K562 (cell line): ENCODE measurements around the gene HIPK2. TPM values are rescaled to one million over a fixed set of nuclear protein-coding genes. Genes with fewer than 3 reads are reported as not detected.

Experiments used
- ATAC-seq: fragments of 200-7000 bp; cut with Tn5 transposase; 3 replicates; pipeline ENCODE4 v1.9.1; 2020; ENCODE audit warnings: moderate library complexity
- BruUV-seq: library from RNA; stranded (reverse); fragments of 400-500 nt; replicated peaks from 2 replicates; lab custom pipeline; 2021; lab: Mats Ljungman, UMichigan
- CTCF ChIA-PET: fragments of 300-600 bp; formaldehyde crosslinking; extraction: SDS; loops from one replicate; lab custom pipeline; 2021; ENCODE audit warnings: low intra/inter-chr PET ratio; lab: Yijun Ruan, JAX
- POLR2A ChIA-PET: fragments of 300-600, 350-650 bp; sonication (Branson Sonifier 250); formaldehyde crosslinking; extraction: SDS; loops from one replicate; lab custom pipeline; 2021; ENCODE audit warnings: antibody characterized with exemption, inconsistent platforms; lab: Yijun Ruan, JAX
- DNase-seq, 4 experiments: peaks; one replicate each; pipeline versions ENCODE4 v3.0.0 to v3.0.0-alpha.2; 2011 to 2018; ENCODE audit warnings: low spot score in 3 of 4, mixed read lengths in 3 of 4; ENCODE audit errors: extremely low read depth in 1 of 4
- FAIRE-seq: peaks from 2 replicates; lab custom pipeline; 2011; peaks lifted over from hg19 to GRCh38; lab: Jason Lieb, UNC
- H2AFZ ChIP-seq: 2 replicates; pipeline ENCODE4 v1.6.0; 2011; ENCODE audit warnings: low read depth, low read length, control low read depth, inconsistent platforms
- H3K27ac ChIP-seq: fragments of 200-600 bp; 3 replicates; pipeline ENCODE4 v1.8.0; 2011; ENCODE audit warnings: low read depth, mild to moderate bottlenecking, control low read depth, inconsistent platforms, low read length, moderate library complexity, mixed read lengths; ENCODE audit errors: extremely low read depth
- H3K27me3 ChIP-seq, 2 experiments: fragments of 300-600 bp in 1 of 2; 2 replicates in 1 of 2; 3 replicates in 1 of 2; pipeline versions ENCODE4 v1.6.0 to v1.8.0; 2011; ENCODE audit warnings: inconsistent platforms in 2 of 2, low read length in 2 of 2, mild to moderate bottlenecking in 1 of 2, mixed read lengths in 1 of 2, moderate library complexity in 1 of 2; ENCODE audit not compliant: control insufficient read depth in 2 of 2, insufficient read depth in 2 of 2
- H3K36me3 ChIP-seq: fragments of 300-600 bp; 3 replicates; pipeline ENCODE4 v1.8.0; 2011; ENCODE audit warnings: mild to moderate bottlenecking, low read length, inconsistent platforms; ENCODE audit not compliant: control insufficient read depth, insufficient read depth
- H3K4me1 ChIP-seq, 2 experiments: fragments of 200-600 bp in 1 of 2; replicated peaks in 1 of 2; 2 replicates in 1 of 2; 3 replicates in 1 of 2; pipeline versions ENCODE4 v1.5.1 to v1.8.0; 2011; ENCODE audit warnings: inconsistent platforms in 2 of 2, low read length in 2 of 2, mild to moderate bottlenecking in 1 of 2, mixed read lengths in 1 of 2, moderate library complexity in 1 of 2; ENCODE audit not compliant: control insufficient read depth in 2 of 2, insufficient read depth in 2 of 2
- H3K4me2 ChIP-seq: 2 replicates; pipeline ENCODE4 v1.6.1; 2011; ENCODE audit warnings: low read length, control low read depth, inconsistent platforms, mixed read lengths; ENCODE audit not compliant: insufficient read depth
- H3K4me3 ChIP-seq: fragments of 200-600 bp; sonication (generic), shearing (Covaris generic); 2 replicates; pipeline ENCODE4 v1.5.1; 2016; ENCODE audit warnings: control low read depth, inconsistent platforms
- H3K79me2 ChIP-seq: fragments of 200-600 bp; 3 replicates; pipeline ENCODE4 v1.8.0; 2011; ENCODE audit warnings: low read length, inconsistent platforms; ENCODE audit not compliant: control insufficient read depth, insufficient read depth
- H3K9ac ChIP-seq, 2 experiments: 2 replicates each; pipeline versions ENCODE4 v1.6.0 to v1.6.1; 2011; ENCODE audit warnings: low read depth in 2 of 2, low read length in 2 of 2, control low read depth in 1 of 2, inconsistent platforms in 1 of 2, mild to moderate bottlenecking in 1 of 2, mixed read lengths in 1 of 2; ENCODE audit not compliant: insufficient read depth in 1 of 2
- H3K9me1 ChIP-seq: one replicate; pipeline ENCODE4 v1.6.0; 2011; ENCODE audit warnings: inconsistent platforms, mild to moderate bottlenecking, low read length, moderate library complexity; ENCODE audit not compliant: control insufficient read depth, insufficient read depth
- H3K9me3 ChIP-seq: replicated peaks from 2 replicates; pipeline ENCODE4 v1.5.1; 2011; ENCODE audit warnings: low read depth, low read length, inconsistent platforms; ENCODE audit not compliant: control insufficient read depth, insufficient read depth
- H4K20me1 ChIP-seq: replicated peaks from 2 replicates; pipeline ENCODE4 v1.6.1; 2011; ENCODE audit warnings: low read length, inconsistent platforms, mixed read lengths; ENCODE audit not compliant: control insufficient read depth, insufficient read depth
- CBFA2T3 ChIP-seq: fragments of 450-650 bp; IDR thresholded peaks from 2 replicates; pipeline ENCODE4 v1.6.1; 2017
- FOXA3 ChIP-seq, 2 experiments: fragments of 450-650 bp in 1 of 2; sonication (generic) in 1 of 2; formaldehyde crosslinking; IDR thresholded peaks in 1 of 2; conservative IDR thresholded peaks in 1 of 2; 2 replicates each; pipeline versions ENCODE4 v1.4.0 to v1.8.0; 2020 to 2022; ENCODE audit warnings: mild to moderate bottlenecking in 2 of 2, missing genetic modification reagents in 1 of 2
- HBP1 ChIP-seq: fragments of 450-650 bp; formaldehyde crosslinking; IDR thresholded peaks from 2 replicates; pipeline ENCODE4 v1.4.0; 2022; ENCODE audit warnings: missing genetic modification characterization
- IRF2 ChIP-seq: sonication (generic); formaldehyde crosslinking; IDR thresholded peaks from 2 replicates; pipeline ENCODE4 v1.8.1; 2022; ENCODE audit warnings: mild to moderate bottlenecking, missing genetic modification reagents
- REST ChIP-seq, 2 experiments: fragments of 450-650 bp; formaldehyde crosslinking in 1 of 2; IDR thresholded peaks; 2 replicates each; pipeline versions ENCODE4 v1.4.0 to v1.6.1; 2014 to 2020; ENCODE audit warnings: mild to moderate bottlenecking in 2 of 2, borderline replicate concordance in 1 of 2, low read depth in 1 of 2
- RFX1 ChIP-seq: fragments of 450-650 bp; IDR thresholded peaks from 2 replicates; pipeline ENCODE4 v1.6.1; 2016; ENCODE audit warnings: mild to moderate bottlenecking, moderate library complexity
- RHOXF2B ChIP-seq: fragments of 250-450 bp; sonication (Bioruptor Pico); conservative IDR thresholded peaks from 2 replicates; pipeline ENCODE4 v1.5.1; 2021
- TCF3 ChIP-seq: sonication (generic); formaldehyde crosslinking; IDR thresholded peaks from 2 replicates; pipeline ENCODE4 v1.4.0; 2020; ENCODE audit warnings: mild to moderate bottlenecking, missing genetic modification reagents
- ZBTB9 ChIP-seq: fragments of 450-650 bp; formaldehyde crosslinking; IDR thresholded peaks from 2 replicates; pipeline ENCODE4 v1.4.0; 2020; ENCODE audit warnings: mild to moderate bottlenecking, moderate library complexity
- ZNF232 ChIP-seq: sonication (generic); formaldehyde crosslinking; IDR thresholded peaks from 2 replicates; pipeline ENCODE4 v1.8.0; 2022; ENCODE audit warnings: mild to moderate bottlenecking, missing genetic modification reagents
- ZNF316 ChIP-seq: fragments of 450-650 bp; IDR thresholded peaks from 2 replicates; pipeline ENCODE4 v1.6.1; 2016
- ZNF785 ChIP-seq: fragments of 250-450 bp; sonication (Bioruptor Pico); IDR thresholded peaks from 2 replicates; pipeline ENCODE4 v1.4.0; 2020; ENCODE audit warnings: mild to moderate bottlenecking
- WGBS: fragments of 100-300 bp; shearing (Covaris generic); methylation state at CpG from one replicate; pipeline ENCODE4 v1.1.6; 2016; ENCODE audit warnings: low coverage, mixed read lengths; ENCODE audit not compliant: insufficient coverage; ENCODE audit errors: missing lambda C conversion rate; 5-methylcytosine and 5-hydroxymethylcytosine counted together
- in situ Hi-C: fragments of 300-500 bp; cut with MboI; formaldehyde crosslinking; loops from 4 replicates; pipeline ENCODE4 v1.15.0; 2018; ENCODE audit warnings: inconsistent platforms, mixed read lengths
- intact Hi-C: fragments of 100-400 bp; cut with micrococcal nuclease; formaldehyde crosslinking; loops from 2 replicates; pipeline ENCODE4 v1.14.2; 2022
- polyA plus RNA-seq, 8 experiments: library from polyadenylated mRNA; depleted of rRNA in 4 of 8; stranded (reverse) in 5 of 8; unstranded in 3 of 8; fragments of >200 nt; fragmentation: Nextera tagmentation in 2 of 8; fragmentation: Illumina TruSeq in 1 of 8; extraction: Ambion mirVana in 2 of 8; extraction: Trizol in 1 of 8; gene quantifications; 2 replicates each; pipeline versions ENCODE4 v1.2.1 to v1.2.3, GENCODE V29; 2011 to 2014; ENCODE audit warnings: inconsistent platforms in 1 of 8, missing spikeins in 1 of 8
- total RNA-seq, 7 experiments: library from RNA; depleted of rRNA in 6 of 7; stranded (reverse); fragments of >200 nt in 6 of 7; fragmentation: Illumina TruSeq in 2 of 7; extraction: Trizol in 2 of 7; gene quantifications; 2 replicates each; pipeline versions ENCODE4 v1.2.1 to v1.2.3, GENCODE V29; 2011 to 2021; ENCODE audit warnings: low replicate concordance in 1 of 7

The HIPK2 gene
- total and polyA plus RNA-seq, 9 of the 15 experiments (the other 6 are each of a cell fraction or from before 2014, with no cell fraction given): 0.69 to 19.8 (median 5.1) TPM

- Histone ChIP-seq H3K27me3 (peaks cover 0 to 5% of the 10 kb centered on the region in 2 experiments; a peak in 1 of 5 replicates), H3K4me3 (no peak overlapping the region), H3K4me1 (peaks cover 0 to 3% of the 10 kb centered on the region in 2 experiments; a peak in 2 of 5 replicates), H3K9me3 (no peaks in the 10 kb centered on the region), H3K9me1 (peaks cover 3% of the 10 kb centered on the region), H3K4me2 (no peak overlapping the region), H2AFZ (no peak overlapping the region), H3K27ac (no peak overlapping the region), H4K20me1 (peaks cover 7% of the 10 kb centered on the region; the same call in 1 of the 2 replicates), H3K36me3 (no peaks in the 10 kb centered on the region; the same call in 2 of the 3 replicates), H3K9ac (no peak overlapping the region), H3K79me2 (no peaks in the 10 kb centered on the region)
- DNase-seq: no peak
- in situ Hi-C loops: loop anchor here (10.0 kb wide), 1 partner anchor 678 kb away; no protein-coding TSS in a partner anchor
- 23% methylated on average over 4 of the region's 4 CpGs for WGBS
- intact Hi-C loops: loop anchor here (2.0 kb wide), 3 partner anchors 54 to 680 kb away; partner anchors contain the start of gene HIPK2
- no TSS peak for BruUV-seq
- ChIA-PET CTCF (interaction anchor here (0.6 to 4.5 kb wide), 3 partner anchors 23 to 679 kb away, joined by 3 to 92 read pairs (median 3); no protein-coding TSS in a partner anchor), POLR2A (interaction anchor here (0.6 to 2.0 kb wide), 12 partner anchors 9 to 358 kb away, joined by 3 to 7 read pairs (median 3); no protein-coding TSS in a partner anchor)
- no peak for ATAC-seq
- no peak for FAIRE-seq
- TF ChIP-seq RFX1 (no peak), ZBTB9 (no peak), CBFA2T3 (peak; percentile 29; the same call in 1 of the 2 replicates), ZNF785 (CRISPR knock-in tag) (no peak), ZNF232 (CRISPR knock-in tag) (no peak), RHOXF2B (CRISPR knock-in tag) (no peak), REST (IDR thresholded peaks at IDR 0.05; ENCODE audit: borderline replicate concordance) (no peak), REST (CRISPR knock-in tag; IDR thresholded peaks at IDR 0.05; ENCODE audit: low read depth) (no peak), TCF3 (peak; percentile 53; the same call in 1 of the 2 replicates), FOXA3 (CRISPR knock-in tag; conservative IDR thresholded peaks at IDR 0.05 in 1 of 2, IDR thresholded peaks at IDR 0.05 in 1 of 2) (0 out of 4 replicates have a peak, but pooled peaks have one; percentile 39 to 41), IRF2 (no peak), ZNF316 (peak; percentile 52; the same call in 1 of the 2 replicates), HBP1 (CRISPR knock-in tag) (no peak)
Measured at GRCh38 chr7:139647085-139647484, 130.7 kb downstream of the HIPK2 start.
